Activated T-cell treated with anti-CD3 and anti-CD28 coated beads, Interleukin-2, amount 50 U/mL, for 24 hours (primary cell): Measurements from ENCODE around the gene MLIP.

Experiments used
- DNase-seq: peaks from one replicate; pipeline ENCODE4 v3.0.0-alpha.2; 2020
- H3K27ac Mint-ChIP-seq: 2 replicates; pipeline ENCODE4 v1.8.0; 2020; ENCODE audit warnings: mild to moderate bottlenecking, mixed read lengths
- H3K27me3 Mint-ChIP-seq: 2 replicates; pipeline ENCODE4 v1.8.0; 2020; ENCODE audit warnings: mixed read lengths
- H3K36me3 Mint-ChIP-seq: 2 replicates; pipeline ENCODE4 v1.8.0; 2020; ENCODE audit warnings: low read depth, mixed read lengths
- H3K4me1 Mint-ChIP-seq: 2 replicates; pipeline ENCODE4 v1.8.0; 2020; ENCODE audit warnings: low read depth, mixed read lengths
- H3K4me3 Mint-ChIP-seq: 2 replicates; pipeline ENCODE4 v1.8.0; 2020; ENCODE audit warnings: mild to moderate bottlenecking, moderate library complexity, mixed read lengths
- H3K9me3 Mint-ChIP-seq: 2 replicates; pipeline ENCODE4 v1.8.0; 2020; ENCODE audit warnings: mixed read lengths

MLIP gene

GRCh38 chr6:54107470-54108090, 3.7 kb upstream of the MLIP start:
- no peak overlapping the region for H3K4me3 Mint-ChIP-seq
- H3K27ac Mint-ChIP-seq: no peak overlapping the region
- H3K9me3 Mint-ChIP-seq: no peaks in the 10 kb centered on the region
- H3K27me3 Mint-ChIP-seq: no peaks in the 10 kb centered on the region
- no peak for DNase-seq
- H3K4me1 Mint-ChIP-seq: no peaks in the 10 kb centered on the region
- H3K36me3 Mint-ChIP-seq: no peaks in the 10 kb centered on the region

GRCh38 chr6:54108271-54108670, 3.0 kb upstream of the MLIP start:
- no peaks in the 10 kb centered on the region for H3K9me3 Mint-ChIP-seq
- no peak overlapping the region for H3K27ac Mint-ChIP-seq
- H3K27me3 Mint-ChIP-seq: no peaks in the 10 kb centered on the region
- DNase-seq: no peak
- H3K4me3 Mint-ChIP-seq: no peak overlapping the region
- no peaks in the 10 kb centered on the region for H3K36me3 Mint-ChIP-seq
- no peaks in the 10 kb centered on the region for H3K4me1 Mint-ChIP-seq

GRCh38 chr6:54109586-54109985, 1.7 kb upstream of the MLIP start:
- no peaks in the 10 kb centered on the region for H3K4me1 Mint-ChIP-seq
- H3K27ac Mint-ChIP-seq: no peak overlapping the region
- no peaks in the 10 kb centered on the region for H3K36me3 Mint-ChIP-seq
- no peaks in the 10 kb centered on the region for H3K27me3 Mint-ChIP-seq
- no peaks in the 10 kb centered on the region for H3K9me3 Mint-ChIP-seq
- DNase-seq: no peak
- no peak overlapping the region for H3K4me3 Mint-ChIP-seq

GRCh38 chr6:54112151-54112650, 958 bp downstream of the MLIP start:
- H3K4me3 Mint-ChIP-seq: no peak overlapping the region
- H3K36me3 Mint-ChIP-seq: no peaks in the 10 kb centered on the region
- peaks cover 2% of the 10 kb centered on the region for H3K9me3 Mint-ChIP-seq
- H3K4me1 Mint-ChIP-seq: no peaks in the 10 kb centered on the region
- no peak for DNase-seq
- H3K27me3 Mint-ChIP-seq: no peaks in the 10 kb centered on the region
- no peak overlapping the region for H3K27ac Mint-ChIP-seq

- peaks cover 4% of the 10 kb centered on the region for H3K9me3 Mint-ChIP-seq
- H3K36me3 Mint-ChIP-seq: no peaks in the 10 kb centered on the region
- H3K4me1 Mint-ChIP-seq: no peaks in the 10 kb centered on the region
- no peak overlapping the region for H3K27ac Mint-ChIP-seq
- H3K27me3 Mint-ChIP-seq: no peaks in the 10 kb centered on the region
- DNase-seq: no peak
- no peak overlapping the region for H3K4me3 Mint-ChIP-seq
Observed at GRCh38 chr6:54114991-54115390, 3.7 kb downstream of the MLIP start.

GRCh38 chr6:54115966-54116365, 4.7 kb downstream of the MLIP start:
- Mint-ChIP-seq H3K27me3 (no peaks in the 10 kb centered on the region), H3K9me3 (peaks cover 6% of the 10 kb centered on the region), H3K4me3 (no peak overlapping the region), H3K4me1 (no peaks in the 10 kb centered on the region), H3K27ac (no peak overlapping the region), H3K36me3 (no peaks in the 10 kb centered on the region)
- DNase-seq: no peak

GRCh38 chr6:54118117-54118516, 6.9 kb downstream of the MLIP start:
- Mint-ChIP-seq H3K9me3 (peaks cover 6% of the 10 kb centered on the region), H3K4me1 (no peaks in the 10 kb centered on the region), H3K27me3 (no peaks in the 10 kb centered on the region), H3K36me3 (no peaks in the 10 kb centered on the region), H3K4me3 (no peak overlapping the region), H3K27ac (no peak overlapping the region)
- no peak for DNase-seq

- Mint-ChIP-seq H3K4me3 (no peak overlapping the region), H3K4me1 (no peaks in the 10 kb centered on the region), H3K27ac (no peak overlapping the region), H3K27me3 (no peaks in the 10 kb centered on the region), H3K9me3 (peaks cover 1% of the 10 kb centered on the region), H3K36me3 (no peaks in the 10 kb centered on the region)
- DNase-seq: no peak
Observed at GRCh38 chr6:54125493-54125892, 14.2 kb downstream of the MLIP start.

- Mint-ChIP-seq H3K9me3 (no peaks in the 10 kb centered on the region), H3K36me3 (no peaks in the 10 kb centered on the region), H3K27me3 (no peaks in the 10 kb centered on the region), H3K27ac (no peak overlapping the region), H3K4me3 (no peak overlapping the region), H3K4me1 (no peaks in the 10 kb centered on the region)
- DNase-seq: no peak
Observed at GRCh38 chr6:54130179-54130578, 18.9 kb downstream of the MLIP start.

GRCh38 chr6:54132587-54132986, 21.3 kb downstream of the MLIP start:
- no peaks in the 10 kb centered on the region for H3K36me3 Mint-ChIP-seq
- no peak overlapping the region for H3K27ac Mint-ChIP-seq
- no peaks in the 10 kb centered on the region for H3K27me3 Mint-ChIP-seq

GRCh38 chr6:54133186-54133585, 21.9 kb downstream of the MLIP start:
- no peaks in the 10 kb centered on the region for H3K36me3 Mint-ChIP-seq
- no peak overlapping the region for H3K27ac Mint-ChIP-seq
- no peak overlapping the region for H3K4me3 Mint-ChIP-seq
- no peak for DNase-seq
- H3K27me3 Mint-ChIP-seq: no peaks in the 10 kb centered on the region
- no peaks in the 10 kb centered on the region for H3K4me1 Mint-ChIP-seq
- peaks cover 2% of the 10 kb centered on the region for H3K9me3 Mint-ChIP-seq

More at GRCh38 chr6:54132587-54132986, 21.3 kb downstream of the MLIP start:
- Mint-ChIP-seq H3K4me1 (no peaks in the 10 kb centered on the region), H3K9me3 (no peaks in the 10 kb centered on the region), H3K4me3 (no peak overlapping the region)
- no peak for DNase-seq

- Mint-ChIP-seq H3K4me1 (no peaks in the 10 kb centered on the region), H3K4me3 (no peak overlapping the region), H3K27me3 (no peaks in the 10 kb centered on the region), H3K27ac (no peak overlapping the region), H3K36me3 (no peaks in the 10 kb centered on the region), H3K9me3 (peaks cover 2% of the 10 kb centered on the region)
- no peak for DNase-seq
Observed at GRCh38 chr6:54134935-54135334, 23.7 kb downstream of the MLIP start.

- Mint-ChIP-seq H3K4me3 (no peak overlapping the region), H3K4me1 (no peaks in the 10 kb centered on the region), H3K9me3 (peaks cover 2% of the 10 kb centered on the region), H3K36me3 (no peaks in the 10 kb centered on the region), H3K27ac (no peak overlapping the region), H3K27me3 (no peaks in the 10 kb centered on the region)
- no peak for DNase-seq
Observed at GRCh38 chr6:54135665-54136369, 24.6 kb downstream of the MLIP start.

- Mint-ChIP-seq H3K9me3 (peaks cover 2% of the 10 kb centered on the region), H3K27me3 (no peaks in the 10 kb centered on the region), H3K27ac (no peak overlapping the region), H3K4me1 (no peaks in the 10 kb centered on the region), H3K36me3 (no peaks in the 10 kb centered on the region), H3K4me3 (no peak overlapping the region)
- no peak for DNase-seq
Observed at GRCh38 chr6:54138795-54139194, 27.6 kb downstream of the MLIP start.

GRCh38 chr6:54140811-54141210, 29.6 kb downstream of the MLIP start:
- no peak overlapping the region for H3K27ac Mint-ChIP-seq
- DNase-seq: no peak
- no peaks in the 10 kb centered on the region for H3K27me3 Mint-ChIP-seq
- H3K4me3 Mint-ChIP-seq: no peak overlapping the region
- H3K9me3 Mint-ChIP-seq: peaks cover 2% of the 10 kb centered on the region
- no peaks in the 10 kb centered on the region for H3K4me1 Mint-ChIP-seq
- no peaks in the 10 kb centered on the region for H3K36me3 Mint-ChIP-seq
